CD1c-positive myeloid dendritic cell (primary cell): Measurements from ENCODE around the gene SDK1.

ENCODE experiments used
- DNase-seq: peaks from one replicate; pipeline ENCODE4 v3.0.0-alpha.2; 2016; ENCODE audit errors: extremely low spot score

The SDK1 gene

GRCh38 chr7:4103352-4104091, 802.5 kb downstream of the SDK1 start:
- no peak for DNase-seq

GRCh38 chr7:4107839-4108238, 806.8 kb downstream of the SDK1 start:
- DNase-seq = no peak

- no peak for DNase-seq
Observed at GRCh38 chr7:4108951-4109350, 807.9 kb downstream of the SDK1 start.

- no peak for DNase-seq
Observed at GRCh38 chr7:4109481-4110110, 808.5 kb downstream of the SDK1 start.

- DNase-seq = no peak
Observed at GRCh38 chr7:4110438-4110837, 809.4 kb downstream of the SDK1 start.

- DNase-seq = no peak
Observed at GRCh38 chr7:4111166-4111565, 810.1 kb downstream of the SDK1 start.

- no peak for DNase-seq
Observed at GRCh38 chr7:4113271-4113670, 812.2 kb downstream of the SDK1 start.

- DNase-seq = no peak
Observed at GRCh38 chr7:4113976-4114375, 812.9 kb downstream of the SDK1 start.

- DNase-seq = no peak
Observed at GRCh38 chr7:4115442-4115841, 814.4 kb downstream of the SDK1 start.

GRCh38 chr7:4115941-4116610, 815.0 kb downstream of the SDK1 start:
- no peak for DNase-seq

- no peak for DNase-seq
Observed at GRCh38 chr7:4119848-4120247, 818.8 kb downstream of the SDK1 start.

GRCh38 chr7:4123346-4123745, 822.3 kb downstream of the SDK1 start:
- no peak for DNase-seq

- no peak for DNase-seq
Observed at GRCh38 chr7:4123823-4124222, 822.8 kb downstream of the SDK1 start.

GRCh38 chr7:4124556-4125477, 823.8 kb downstream of the SDK1 start:
- no peak for DNase-seq

GRCh38 chr7:4127909-4128560, 827.0 kb downstream of the SDK1 start:
- no peak for DNase-seq

GRCh38 chr7:4129481-4130122, 828.5 kb downstream of the SDK1 start:
- DNase-seq = no peak

- DNase-seq = no peak
Observed at GRCh38 chr7:4131063-4131462, 830.0 kb downstream of the SDK1 start.

GRCh38 chr7:4132221-4132620, 831.2 kb downstream of the SDK1 start:
- no peak for DNase-seq

- no peak for DNase-seq
Observed at GRCh38 chr7:4133491-4134044, 832.5 kb downstream of the SDK1 start.

- DNase-seq = no peak
Observed at GRCh38 chr7:4134204-4134603, 833.2 kb downstream of the SDK1 start.

GRCh38 chr7:4134631-4135030, 833.6 kb downstream of the SDK1 start:
- DNase-seq = no peak
